GM12865 (cell line): ENCODE measurements around the gene AFG1L.

Experiments used
- DNase-seq: peaks from one replicate; pipeline ENCODE4 v3.0.0; 2010; ENCODE audit warnings: low read depth
- H3K4me3 ChIP-seq: 2 replicates; pipeline ENCODE4 v1.5.1; 2011; ENCODE audit warnings: mild to moderate bottlenecking, low read depth, low read length, control low read depth
- TF ChIP-seq, protein P1 (sequence below): IDR thresholded peaks from 2 replicates; pipeline ENCODE4 v1.5.1; 2011; ENCODE audit warnings: low read length, control low read depth, low read depth, inconsistent platforms; ENCODE audit not compliant: insufficient read depth; ENCODE audit errors: missing control alignments

AFG1L gene

DNA sequence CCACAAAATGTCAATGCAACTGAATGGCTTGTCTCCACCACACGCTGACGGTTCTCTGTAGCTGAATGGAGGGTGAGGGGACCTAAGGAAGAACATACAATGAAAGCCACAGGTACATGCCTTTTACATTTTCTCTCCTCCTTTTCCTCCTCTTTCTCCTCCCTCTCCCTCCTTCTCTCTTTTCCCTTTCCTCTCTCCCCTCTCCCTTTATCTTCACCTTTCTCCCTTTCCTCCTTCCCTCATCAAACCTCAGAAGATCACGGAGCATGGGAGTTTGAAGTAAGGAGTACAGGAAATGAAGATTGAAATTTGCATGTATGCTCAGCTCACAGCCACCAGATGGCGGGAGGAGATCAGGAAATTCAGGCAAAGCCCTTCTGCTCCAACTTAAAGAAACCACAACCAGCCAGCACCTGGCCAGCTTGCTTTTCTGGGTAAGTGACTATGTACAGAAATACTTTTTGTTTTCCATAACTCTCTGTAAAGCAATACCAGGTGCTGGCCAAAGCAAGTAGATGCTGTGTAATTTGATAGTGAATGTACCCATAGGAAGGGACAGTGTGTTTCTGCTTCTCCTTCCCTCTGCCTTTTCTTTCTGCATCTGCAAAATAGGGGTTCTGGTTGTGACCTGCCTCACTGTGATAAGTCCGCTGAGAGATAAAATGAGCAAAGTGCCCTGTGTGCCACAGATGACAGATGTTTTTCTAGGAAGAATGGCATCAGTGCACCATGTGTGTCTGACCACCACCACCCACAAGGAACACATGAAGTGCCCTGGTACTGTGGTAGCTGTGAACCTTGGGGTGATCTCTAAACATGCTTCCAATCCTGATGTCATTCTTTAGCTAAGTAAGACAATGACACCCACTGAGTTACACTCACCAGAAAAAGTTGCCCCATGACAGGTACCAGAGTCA lies 247.2 kb downstream of the AFG1L start:
- no peak overlapping the region for H3K4me3 ChIP-seq
- TF ChIP-seq, protein P1, sequence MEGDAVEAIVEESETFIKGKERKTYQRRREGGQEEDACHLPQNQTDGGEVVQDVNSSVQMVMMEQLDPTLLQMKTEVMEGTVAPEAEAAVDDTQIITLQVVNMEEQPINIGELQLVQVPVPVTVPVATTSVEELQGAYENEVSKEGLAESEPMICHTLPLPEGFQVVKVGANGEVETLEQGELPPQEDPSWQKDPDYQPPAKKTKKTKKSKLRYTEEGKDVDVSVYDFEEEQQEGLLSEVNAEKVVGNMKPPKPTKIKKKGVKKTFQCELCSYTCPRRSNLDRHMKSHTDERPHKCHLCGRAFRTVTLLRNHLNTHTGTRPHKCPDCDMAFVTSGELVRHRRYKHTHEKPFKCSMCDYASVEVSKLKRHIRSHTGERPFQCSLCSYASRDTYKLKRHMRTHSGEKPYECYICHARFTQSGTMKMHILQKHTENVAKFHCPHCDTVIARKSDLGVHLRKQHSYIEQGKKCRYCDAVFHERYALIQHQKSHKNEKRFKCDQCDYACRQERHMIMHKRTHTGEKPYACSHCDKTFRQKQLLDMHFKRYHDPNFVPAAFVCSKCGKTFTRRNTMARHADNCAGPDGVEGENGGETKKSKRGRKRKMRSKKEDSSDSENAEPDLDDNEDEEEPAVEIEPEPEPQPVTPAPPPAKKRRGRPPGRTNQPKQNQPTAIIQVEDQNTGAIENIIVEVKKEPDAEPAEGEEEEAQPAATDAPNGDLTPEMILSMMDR, result peak; percentile 75
- peak; percentile 84 for DNase-seq

DNA sequence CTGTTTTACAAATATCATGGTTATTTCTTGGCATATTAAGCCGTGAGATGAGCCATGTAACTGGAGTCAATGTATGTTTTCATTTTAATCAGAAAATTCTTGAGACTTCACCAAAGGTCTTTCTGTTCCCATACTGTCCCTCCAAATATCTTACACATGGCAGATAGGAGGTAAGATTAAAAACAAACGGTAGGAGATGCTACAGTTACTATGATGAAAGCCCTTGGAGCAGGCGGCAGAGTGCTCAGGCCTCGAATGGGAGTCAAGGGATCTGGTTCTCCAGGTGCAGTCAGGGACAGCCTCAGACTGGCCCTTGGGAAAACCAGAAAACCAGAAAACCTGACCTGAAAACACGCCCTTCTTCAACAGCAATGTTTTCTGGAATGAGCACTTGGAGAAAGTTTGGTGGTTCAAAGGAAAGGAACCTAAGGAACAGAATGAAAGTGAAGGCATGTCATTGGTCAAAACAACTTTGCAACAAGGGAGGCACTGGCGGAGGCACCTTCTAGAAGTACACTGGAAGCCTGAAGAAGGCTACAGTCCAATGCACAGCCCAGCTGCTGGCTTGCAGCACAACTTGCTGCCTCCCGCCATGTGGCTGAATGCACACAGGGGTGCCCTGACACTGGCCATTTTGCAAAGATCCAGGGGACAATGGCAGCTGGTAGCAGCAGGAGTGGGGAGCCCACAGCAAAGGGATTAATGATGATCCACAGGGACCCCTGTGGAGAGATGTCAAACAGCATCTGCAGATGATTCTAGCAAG lies 248.5 kb downstream of the AFG1L start:
- TF ChIP-seq, protein P1, result no peak
- no peak for DNase-seq

DNA sequence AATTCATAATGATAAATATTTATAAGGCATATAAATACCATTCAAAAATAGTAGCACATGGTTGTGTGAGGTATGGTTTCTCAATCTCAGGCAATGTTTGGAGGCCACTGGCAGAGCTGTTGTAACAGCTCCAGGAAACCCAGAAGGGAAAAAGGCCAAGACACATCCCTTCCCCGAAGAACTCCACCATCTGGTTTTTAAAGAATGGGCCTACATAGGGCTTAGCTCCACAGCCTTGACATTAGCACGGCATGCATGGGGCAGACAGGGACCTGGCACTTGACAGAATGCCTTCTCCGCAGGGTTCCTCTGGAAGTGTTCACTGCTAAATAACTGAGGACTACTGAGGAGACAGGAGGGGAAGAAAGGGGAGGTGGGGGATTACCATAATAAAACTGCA lies 249.8 kb downstream of the AFG1L start:
- no peak overlapping the region for H3K4me3 ChIP-seq
- DNase-seq, result no peak
- TF ChIP-seq, protein P1, result no peak

More for the DNA sequence above, 248.5 kb downstream of the AFG1L start:
- H3K4me3 ChIP-seq, result no peak overlapping the region

DNA sequence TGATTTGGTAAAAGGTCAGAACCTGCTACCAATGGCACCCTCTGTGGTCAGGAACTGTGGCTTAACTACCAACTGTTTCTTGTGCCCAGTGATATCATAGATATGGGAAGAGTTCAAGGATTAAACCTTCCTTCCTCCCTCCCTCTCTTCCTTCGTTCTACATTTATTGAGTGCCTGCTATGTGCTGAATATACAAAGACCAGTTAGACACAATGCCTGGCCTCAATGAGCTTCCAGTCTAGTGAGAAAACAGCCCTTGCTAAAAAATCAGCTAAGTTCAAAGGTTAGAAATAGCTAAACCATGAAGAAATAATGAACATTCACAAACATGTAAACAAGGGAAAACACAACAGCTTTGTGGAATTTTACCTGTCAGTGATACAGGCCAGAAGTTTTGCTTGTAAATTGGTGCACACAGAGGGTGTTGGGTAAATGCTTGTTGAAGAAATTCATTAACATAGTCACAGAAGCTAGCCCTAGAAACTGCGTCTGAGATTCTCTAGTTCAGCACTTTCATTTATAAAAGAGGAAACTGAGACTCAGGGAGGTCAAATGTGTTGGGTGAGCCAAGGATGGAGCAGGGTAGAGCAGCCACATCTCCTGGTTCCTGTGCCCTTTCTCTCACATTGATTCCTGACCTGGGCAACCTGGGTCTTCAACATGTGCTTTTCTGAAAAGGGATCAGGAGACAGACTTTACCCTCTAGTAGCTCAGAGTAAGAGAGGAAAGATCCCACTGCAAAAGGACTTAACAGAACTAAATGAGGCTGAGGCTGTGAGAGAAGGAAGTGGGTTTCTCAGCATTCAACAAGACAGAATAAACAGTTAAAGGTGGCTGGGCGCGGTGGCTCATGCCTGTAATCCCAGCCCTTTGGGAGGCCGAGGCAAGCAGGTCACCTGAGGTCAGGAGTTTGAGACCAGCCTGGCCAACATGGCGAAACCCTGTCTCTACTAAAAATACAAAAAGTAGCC lies 251.5 kb downstream of the AFG1L start:
- H3K4me3 ChIP-seq, result no peak overlapping the region
- no peak for DNase-seq
- TF ChIP-seq, protein P1, result no peak

DNA sequence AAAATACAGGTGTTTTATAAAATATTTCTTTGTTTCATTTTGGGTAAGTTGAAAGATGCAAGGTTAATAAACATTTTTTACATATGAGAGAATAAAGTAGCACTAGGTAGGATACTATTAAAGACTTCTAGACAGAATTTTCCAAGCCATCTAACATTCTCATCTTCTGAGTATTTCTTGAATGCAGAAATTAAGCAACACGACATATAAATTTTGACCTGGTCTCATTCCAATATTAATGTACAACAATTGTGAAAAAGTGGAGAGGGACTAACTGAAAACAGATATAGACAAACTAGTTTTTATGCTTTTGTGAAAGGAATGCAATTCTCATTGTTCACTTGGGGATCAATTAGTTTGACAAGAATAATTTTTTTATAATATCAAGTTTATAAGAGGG lies 254.4 kb downstream of the AFG1L start:
- H3K4me3 ChIP-seq, result no peak overlapping the region
- no peak for DNase-seq
- TF ChIP-seq, protein P1, result no peak

DNA sequence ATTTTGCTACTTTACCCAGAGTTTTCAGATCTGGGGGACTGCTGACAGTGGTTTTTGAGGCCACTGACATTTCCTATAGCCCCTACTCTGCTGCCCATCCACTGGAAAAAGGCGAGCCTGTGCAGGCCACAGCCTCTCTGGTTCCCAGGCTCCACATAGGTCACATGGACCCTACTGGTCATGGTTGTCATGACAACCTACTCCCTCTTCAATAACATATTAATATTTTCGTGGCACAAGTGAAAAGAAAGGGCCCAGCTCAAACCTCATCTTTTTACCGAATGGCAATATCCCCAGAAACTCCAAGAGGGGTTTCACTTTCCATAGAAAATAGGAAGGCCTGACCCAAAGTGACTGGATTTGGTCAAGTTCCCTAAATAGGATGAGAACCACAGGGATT lies 254.9 kb downstream of the AFG1L start:
- H3K4me3 ChIP-seq, result no peak overlapping the region
- DNase-seq, result no peak
- TF ChIP-seq, protein P1, result no peak
